Keratinocyte (primary cell): ENCODE results near the gene ASCL2. TPM values are rescaled to one million over a fixed set of nuclear protein-coding genes. Genes with fewer than 3 reads are reported as not detected.

Source experiments
- DNase-seq: peaks from one replicate; pipeline ENCODE4 v3.0.0-alpha.2; 2011; ENCODE audit warnings: low read depth, missing footprints, low spot score
- FAIRE-seq: peaks from 2 replicates; lab custom pipeline; 2011; peaks lifted over from hg19 to GRCh38; lab: Jason Lieb, UNC
- H2AFZ ChIP-seq: 2 replicates; pipeline ENCODE4 v1.6.0; 2012; ENCODE audit warnings: low read length, control low read depth, inconsistent platforms; ENCODE audit not compliant: control insufficient read depth
- H3K27ac ChIP-seq: 2 replicates; pipeline ENCODE4 v1.5.1; 2011; ENCODE audit warnings: low read length; ENCODE audit not compliant: control insufficient read depth, insufficient read depth
- H3K27me3 ChIP-seq: 3 replicates; pipeline ENCODE4 v1.6.0; 2011; ENCODE audit warnings: low read length; ENCODE audit not compliant: control insufficient read depth, insufficient read depth; ENCODE audit errors: extremely low read depth
- H3K36me3 ChIP-seq, 2 experiments: 2 replicates in 1 of 2; 3 replicates in 1 of 2; pipeline ENCODE4 v1.5.1; 2011; ENCODE audit warnings: low read length in 2 of 2, mild to moderate bottlenecking in 1 of 2; ENCODE audit not compliant: control insufficient read depth in 2 of 2, insufficient read depth in 2 of 2; ENCODE audit errors: extremely low read depth in 1 of 2
- H3K4me1 ChIP-seq: 3 replicates; pipeline ENCODE4 v1.5.1; 2011; ENCODE audit warnings: low read length; ENCODE audit not compliant: control insufficient read depth, insufficient read depth; ENCODE audit errors: extremely low read depth
- H3K4me2 ChIP-seq: 3 replicates; pipeline ENCODE4 v1.6.0; 2011; ENCODE audit warnings: low read depth, low read length; ENCODE audit not compliant: control insufficient read depth, insufficient read depth; ENCODE audit errors: extremely low read depth
- H3K4me3 ChIP-seq, 3 experiments: fragments of 200-600 bp in 1 of 3; sonication (generic) in 1 of 3; 2 replicates in 2 of 3; 3 replicates in 1 of 3; pipeline ENCODE4 v1.5.1; 2011 to 2016; ENCODE audit warnings: low read length in 3 of 3, mild to moderate bottlenecking in 3 of 3, control low read depth in 2 of 3, inconsistent platforms in 1 of 3, low read depth in 1 of 3, mixed read lengths in 1 of 3, mixed run types in 1 of 3, moderate library complexity in 1 of 3; ENCODE audit not compliant: control insufficient read depth in 2 of 3, insufficient read depth in 2 of 3; ENCODE audit errors: extremely low read depth in 1 of 3
- H3K79me2 ChIP-seq: 2 replicates; pipeline ENCODE4 v1.6.0; 2012; ENCODE audit warnings: low read length; ENCODE audit not compliant: control insufficient read depth, insufficient read depth
- H3K9ac ChIP-seq: 3 replicates; pipeline ENCODE4 v1.6.0; 2011; ENCODE audit warnings: low read length; ENCODE audit not compliant: control insufficient read depth, insufficient read depth; ENCODE audit errors: extremely low read depth
- H3K9me1 ChIP-seq: 3 replicates; pipeline ENCODE4 v1.6.0; 2011; ENCODE audit warnings: low read length; ENCODE audit not compliant: control insufficient read depth, insufficient read depth; ENCODE audit errors: extremely low read depth
- H3K9me3 ChIP-seq: 2 replicates; pipeline ENCODE4 v1.5.1; 2012; ENCODE audit warnings: low read depth, low read length; ENCODE audit not compliant: control insufficient read depth
- H4K20me1 ChIP-seq: 3 replicates; pipeline ENCODE4 v1.6.0; 2011; ENCODE audit warnings: low read length; ENCODE audit not compliant: control insufficient read depth, insufficient read depth; ENCODE audit errors: extremely low read depth
- EZH2 ChIP-seq: IDR thresholded peaks from one replicate; pipeline ENCODE4 v1.6.1; 2012; ENCODE audit warnings: inconsistent platforms, mild to moderate bottlenecking, low read length, moderate library complexity
- dilution Hi-C: fragments of 300-500 bp; cut with MboI; formaldehyde crosslinking; loops from one replicate; pipeline ENCODE4 v1.7.0; 2020; ENCODE audit warnings: low sequenced_read_pairs; ENCODE audit not compliant: extremely low pct_ligation_motif_present
- polyA plus RNA-seq, 5 experiments: library from polyadenylated mRNA; depleted of rRNA in 3 of 5; stranded (reverse) in 3 of 5; stranded (forward) in 1 of 5; unstranded in 1 of 5; fragments of >200 nt; gene quantifications; 1 replicate in 1 of 5; 2 replicates in 3 of 5; 3 replicates in 1 of 5; pipeline versions ENCODE4 v1.2.1 to v1.2.3, GENCODE V29; 2011 to 2012; ENCODE audit warnings: missing spikeins in 2 of 5, low read depth in 1 of 5, low replicate concordance in 1 of 5
- TF ChIP-seq, protein P1 (sequence below), 3 experiments: IDR thresholded peaks in 1 of 3; conservative IDR thresholded peaks in 1 of 3; optimal IDR thresholded peaks in 1 of 3; 2 replicates in 2 of 3; 3 replicates in 1 of 3; pipeline versions ENCODE3 to v1.5.1; 2011; ENCODE audit warnings: low read length in 3 of 3, mild to moderate bottlenecking in 3 of 3, moderate library complexity in 2 of 3, control low read depth in 1 of 3, inconsistent platforms in 1 of 3; ENCODE audit not compliant: insufficient read depth in 2 of 3; ENCODE audit errors: extremely low read depth in 1 of 3

Gene ASCL2
- polyA plus RNA-seq, 1 donor (not counting 4 experiments of a cell fraction or from before 2014, with no cell fraction given), result 0.26 TPM

DNA sequence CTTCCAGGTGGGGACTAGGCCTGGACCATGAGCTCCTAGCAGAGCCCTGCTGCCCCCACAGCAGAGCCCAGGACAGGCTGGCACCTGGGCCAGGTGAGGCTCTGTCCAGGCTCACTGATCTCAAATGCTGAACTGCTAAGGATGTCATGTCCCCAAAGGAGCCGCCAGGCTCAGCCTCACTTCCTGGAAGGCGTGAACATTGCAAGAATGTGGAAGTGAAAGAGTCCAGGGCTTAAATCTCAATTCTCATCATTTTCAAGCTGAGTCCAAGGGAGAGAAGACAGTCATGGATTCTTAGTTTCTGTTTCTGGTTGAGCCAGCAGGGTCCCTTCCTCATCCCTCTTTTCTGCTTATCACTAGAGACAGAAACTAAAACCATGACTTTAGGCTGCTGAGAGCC is 5.0 kb downstream of the ASCL2 start:
- DNase-seq (no peak), FAIRE-seq (no peak)
- H3K79me2 ChIP-seq, result no peaks in the 10 kb centered on the region
- no peaks in the 10 kb centered on the region for H3K9me3 ChIP-seq
- no peak for TF ChIP-seq EZH2
- TF ChIP-seq, protein P1, sequence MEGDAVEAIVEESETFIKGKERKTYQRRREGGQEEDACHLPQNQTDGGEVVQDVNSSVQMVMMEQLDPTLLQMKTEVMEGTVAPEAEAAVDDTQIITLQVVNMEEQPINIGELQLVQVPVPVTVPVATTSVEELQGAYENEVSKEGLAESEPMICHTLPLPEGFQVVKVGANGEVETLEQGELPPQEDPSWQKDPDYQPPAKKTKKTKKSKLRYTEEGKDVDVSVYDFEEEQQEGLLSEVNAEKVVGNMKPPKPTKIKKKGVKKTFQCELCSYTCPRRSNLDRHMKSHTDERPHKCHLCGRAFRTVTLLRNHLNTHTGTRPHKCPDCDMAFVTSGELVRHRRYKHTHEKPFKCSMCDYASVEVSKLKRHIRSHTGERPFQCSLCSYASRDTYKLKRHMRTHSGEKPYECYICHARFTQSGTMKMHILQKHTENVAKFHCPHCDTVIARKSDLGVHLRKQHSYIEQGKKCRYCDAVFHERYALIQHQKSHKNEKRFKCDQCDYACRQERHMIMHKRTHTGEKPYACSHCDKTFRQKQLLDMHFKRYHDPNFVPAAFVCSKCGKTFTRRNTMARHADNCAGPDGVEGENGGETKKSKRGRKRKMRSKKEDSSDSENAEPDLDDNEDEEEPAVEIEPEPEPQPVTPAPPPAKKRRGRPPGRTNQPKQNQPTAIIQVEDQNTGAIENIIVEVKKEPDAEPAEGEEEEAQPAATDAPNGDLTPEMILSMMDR (optimal IDR thresholded peaks at IDR 0.05 in 1 of 3, IDR thresholded peaks at IDR 0.05 in 1 of 3, conservative IDR thresholded peaks at IDR 0.05 in 1 of 3; ENCODE audit: extremely low read depth in 1 of 3, insufficient read depth in 2 of 3, low read length in 3 of 3), result no peak
- no peak overlapping the region for H3K4me3 ChIP-seq
- dilution Hi-C loops, result no loop called here
- no peak overlapping the region for H3K9ac ChIP-seq
- H3K36me3 ChIP-seq, result no peaks in the 10 kb centered on the region
- H3K27me3 ChIP-seq, result peaks cover 22% of the 10 kb centered on the region
- H4K20me1 ChIP-seq, result no peaks in the 10 kb centered on the region
- no peak overlapping the region for H3K4me2 ChIP-seq
- H3K4me1 ChIP-seq, result peaks cover 3% of the 10 kb centered on the region
- no peak overlapping the region for H3K27ac ChIP-seq
- no peaks in the 10 kb centered on the region for H3K9me1 ChIP-seq
- H2AFZ ChIP-seq, result no peak overlapping the region

DNA sequence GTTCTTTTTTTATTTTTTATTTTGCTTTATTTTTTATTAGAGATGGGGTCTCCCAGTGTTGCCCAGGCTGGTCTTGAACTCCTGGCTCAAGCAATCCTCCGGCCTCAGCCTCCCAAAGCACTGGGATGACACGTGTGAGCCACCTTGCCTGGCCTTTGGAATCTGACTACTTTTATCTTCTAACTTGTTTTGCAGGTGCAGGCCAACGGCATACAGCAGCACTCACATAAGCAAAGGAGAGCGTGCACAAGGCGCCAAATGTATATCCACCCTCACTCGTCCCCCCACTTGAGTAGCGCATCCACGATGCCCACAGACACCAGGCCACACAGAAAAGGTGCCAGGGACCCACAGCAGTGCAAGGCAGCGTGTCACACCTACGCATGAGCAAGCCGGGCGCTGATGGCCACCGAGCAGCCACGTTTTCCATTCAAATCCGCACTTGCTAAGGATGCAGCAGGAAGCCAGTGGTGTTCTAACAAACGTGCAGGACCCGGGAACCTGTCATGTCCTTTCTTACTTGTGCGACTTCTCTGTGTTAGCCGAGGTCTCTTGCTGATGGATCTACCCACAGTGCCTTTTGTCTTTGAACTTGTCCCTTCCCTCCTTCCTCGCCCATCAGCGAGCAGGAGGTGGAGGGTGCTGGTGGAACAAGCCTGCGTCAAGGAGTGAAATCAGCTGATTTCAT is 5.9 kb downstream of the ASCL2 start:
- Histone ChIP-seq H3K27ac (no peak overlapping the region), H2AFZ (no peak overlapping the region), H4K20me1 (no peaks in the 10 kb centered on the region), H3K9me3 (no peaks in the 10 kb centered on the region), H3K4me3 (no peak overlapping the region), H3K4me2 (no peak overlapping the region), H3K9me1 (no peaks in the 10 kb centered on the region), H3K79me2 (no peaks in the 10 kb centered on the region), H3K36me3 (no peaks in the 10 kb centered on the region), H3K27me3 (peaks cover 27% of the 10 kb centered on the region), H3K9ac (no peak overlapping the region), H3K4me1 (no peaks in the 10 kb centered on the region)
- dilution Hi-C loops, result no loop called here
- FAIRE-seq, result no peak
- TF ChIP-seq, protein P1 (optimal IDR thresholded peaks at IDR 0.05 in 1 of 3, IDR thresholded peaks at IDR 0.05 in 1 of 3, conservative IDR thresholded peaks at IDR 0.05 in 1 of 3; ENCODE audit: extremely low read depth in 1 of 3, insufficient read depth in 2 of 3, low read length in 3 of 3), result no peak
- DNase-seq, result no peak
